NK-92 (cell line): ENCODE data around the gene MMP10.
"Not testable (repeated sequence)": the region's sequence is repeated elsewhere in the genome, so short reads cannot be mapped to it uniquely, and the experiment has no call there.

Experiments
- DNase-seq: peaks from one replicate; lab custom pipeline; 2025; ENCODE audit not compliant: unreplicated experiment; lab: John Stamatoyannopoulos, UW

Gene MMP10

DNA sequence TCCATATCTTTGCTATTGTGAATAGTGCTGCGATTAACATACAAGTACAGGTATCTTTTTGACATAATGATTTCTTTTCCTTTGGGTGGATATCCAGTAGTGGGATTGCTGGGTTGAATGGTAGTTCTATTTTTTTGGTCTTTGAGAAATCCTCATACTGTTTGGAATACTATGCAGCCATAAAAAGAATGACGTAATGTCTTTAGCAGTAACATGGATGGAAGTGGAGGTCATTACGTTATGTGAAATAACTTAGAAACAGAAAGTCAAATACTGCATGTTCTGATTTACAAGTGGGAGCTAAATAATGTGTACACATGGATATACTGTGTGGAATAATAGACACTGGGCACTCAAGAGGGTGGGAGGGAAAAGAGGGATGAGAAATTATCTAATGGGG lies 4.0 kb upstream of the MMP10 start:
- DNase-seq: no peak

- no peak for DNase-seq
Measured at GRCh38 chr11:102783720-102784119, 3.3 kb upstream of the MMP10 start.

DNA sequence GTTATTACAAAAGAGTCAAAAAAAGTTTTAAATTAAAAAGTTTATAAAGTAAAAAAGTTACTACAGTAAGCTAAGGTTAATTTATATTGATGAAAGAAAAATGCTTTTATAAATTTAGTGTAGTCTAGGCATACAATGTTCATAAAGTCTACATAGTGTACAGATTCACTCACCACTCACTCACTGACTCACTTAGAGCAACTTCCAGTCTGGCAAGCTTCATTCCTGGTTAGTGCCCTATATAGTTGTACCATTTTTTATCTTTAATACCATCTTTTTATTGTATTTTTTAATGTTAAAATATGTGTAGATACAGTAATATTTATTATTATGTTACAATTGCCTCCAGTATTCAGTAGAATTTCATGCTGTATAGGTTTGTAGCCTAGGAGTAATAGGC lies 2.6 kb upstream of the MMP10 start:
- no peak for DNase-seq

DNA sequence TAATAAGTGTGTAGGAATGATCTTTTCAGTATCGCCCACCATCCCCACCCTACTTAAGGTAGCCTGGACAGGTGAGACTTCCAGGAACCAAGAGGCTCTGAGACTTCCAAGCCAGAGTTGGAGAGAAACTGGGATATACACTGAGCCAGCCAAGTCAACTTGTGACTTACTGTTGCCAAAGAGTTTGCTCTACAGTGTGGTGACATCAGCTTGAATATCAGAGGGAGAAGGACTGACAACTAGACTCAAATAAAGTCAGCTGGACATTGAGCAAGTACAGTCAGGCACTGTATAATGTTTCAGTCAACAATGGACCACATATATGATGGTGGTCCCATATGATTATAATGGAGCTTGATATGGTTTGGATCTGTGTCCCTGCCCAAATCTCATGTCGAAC lies 1.2 kb upstream of the MMP10 start:
- no peak for DNase-seq

DNA sequence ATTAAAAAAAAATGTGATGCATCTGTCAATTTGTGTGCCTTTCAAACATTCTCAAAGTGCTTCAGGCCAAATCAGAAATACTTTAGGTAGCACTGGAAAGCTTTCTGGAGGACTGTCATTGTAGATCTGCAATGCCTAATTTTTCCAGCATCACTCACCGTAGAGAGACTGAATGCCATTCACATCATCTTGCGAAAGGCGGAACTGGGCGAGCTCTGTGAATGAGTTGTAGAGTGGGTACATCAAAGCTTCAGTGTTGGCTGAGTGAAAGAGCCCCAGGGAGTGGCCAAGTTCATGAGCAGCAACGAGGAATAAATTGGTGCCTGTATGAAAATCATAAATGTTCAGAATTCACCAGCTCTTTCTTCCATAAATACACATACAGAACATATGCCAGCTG lies 4.0 kb downstream of the MMP10 start:
- DNase-seq: no peak

GRCh38 chr11:102773386-102773785 lies 7.0 kb downstream of the MMP10 start:
- DNase-seq: no peak

DNA sequence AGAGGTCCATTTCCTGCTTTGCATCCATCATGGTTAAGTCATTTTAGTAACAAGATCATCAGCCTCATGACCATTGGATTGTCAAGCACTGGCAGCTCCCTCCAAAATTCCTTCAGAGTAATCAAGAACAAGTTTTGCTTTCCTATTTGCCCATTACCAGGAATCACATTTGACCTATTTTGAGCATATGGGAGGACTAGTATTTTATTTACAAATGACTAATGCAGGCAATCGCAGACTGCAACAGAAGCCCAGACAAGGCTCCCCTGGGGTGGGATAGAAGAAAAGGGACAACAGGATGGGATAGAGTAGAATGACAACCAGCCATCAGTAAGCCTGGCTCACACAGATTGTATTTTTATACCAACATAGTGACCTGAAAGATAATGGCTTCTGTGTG lies 9.1 kb downstream of the MMP10 start:
- no peak for DNase-seq

DNA sequence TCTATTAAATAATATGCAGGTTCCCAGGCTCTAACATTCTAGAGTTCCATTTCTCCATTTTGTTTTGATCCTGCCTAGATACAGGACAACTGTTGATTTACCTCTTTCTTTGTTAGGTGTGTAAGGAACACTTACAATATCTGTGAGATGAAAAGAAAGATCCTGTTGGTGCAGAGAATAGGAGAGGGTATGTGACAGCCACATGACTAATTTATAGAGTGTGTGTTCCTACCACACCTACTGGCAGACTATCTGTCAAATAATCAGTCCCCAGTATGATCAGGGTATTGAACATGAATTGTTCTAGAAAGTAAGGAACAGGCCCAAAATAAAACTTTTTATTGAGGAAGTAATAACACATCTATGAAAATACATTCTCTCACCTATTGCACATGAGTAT lies 10.2 kb downstream of the MMP10 start:
- no peak for DNase-seq

DNA sequence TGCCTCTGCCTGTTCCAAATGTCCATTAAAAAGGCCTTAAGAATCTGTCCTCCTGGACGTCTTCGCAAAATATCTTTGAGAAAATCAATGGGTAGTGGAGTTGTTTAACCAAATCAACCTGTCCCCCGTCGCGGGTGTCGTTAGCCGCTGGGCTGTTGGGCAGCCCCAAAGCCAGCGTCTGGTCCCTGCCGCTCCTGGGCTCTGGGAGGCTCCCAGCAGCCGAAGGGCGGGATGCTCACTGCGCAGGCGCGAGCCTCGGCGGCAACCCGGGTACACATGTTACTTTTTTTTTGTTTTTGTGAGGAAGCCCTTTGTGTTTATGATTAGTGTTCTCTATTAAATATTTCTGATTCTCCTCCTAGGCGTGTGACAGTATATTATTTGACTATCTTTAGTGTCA lies 12.6 kb downstream of the MMP10 start:
- DNase-seq: no peak

- no peak for DNase-seq
Measured at GRCh38 chr11:102763440-102763839, 17.0 kb downstream of the MMP10 start.

DNA sequence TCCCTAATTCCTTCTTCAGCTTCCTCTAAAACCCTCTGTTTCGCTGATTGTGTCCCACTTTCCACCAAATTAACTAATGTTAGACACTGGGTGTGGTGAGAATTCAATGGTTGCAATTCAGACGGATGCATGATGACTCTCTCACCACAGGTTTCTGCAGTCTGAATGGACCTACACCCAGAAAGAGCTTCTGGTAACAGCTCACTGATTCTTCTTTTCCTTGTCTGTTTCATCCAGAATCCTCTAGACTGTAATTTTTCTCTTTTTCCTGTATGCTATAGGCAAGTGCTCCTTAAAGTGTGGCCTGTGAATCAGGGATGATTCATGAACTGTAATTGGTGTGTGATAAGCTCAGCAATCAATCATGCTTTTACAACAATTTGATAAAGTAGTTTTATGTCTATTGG lies 18.1 kb downstream of the MMP10 start:
- DNase-seq: no peak

DNA sequence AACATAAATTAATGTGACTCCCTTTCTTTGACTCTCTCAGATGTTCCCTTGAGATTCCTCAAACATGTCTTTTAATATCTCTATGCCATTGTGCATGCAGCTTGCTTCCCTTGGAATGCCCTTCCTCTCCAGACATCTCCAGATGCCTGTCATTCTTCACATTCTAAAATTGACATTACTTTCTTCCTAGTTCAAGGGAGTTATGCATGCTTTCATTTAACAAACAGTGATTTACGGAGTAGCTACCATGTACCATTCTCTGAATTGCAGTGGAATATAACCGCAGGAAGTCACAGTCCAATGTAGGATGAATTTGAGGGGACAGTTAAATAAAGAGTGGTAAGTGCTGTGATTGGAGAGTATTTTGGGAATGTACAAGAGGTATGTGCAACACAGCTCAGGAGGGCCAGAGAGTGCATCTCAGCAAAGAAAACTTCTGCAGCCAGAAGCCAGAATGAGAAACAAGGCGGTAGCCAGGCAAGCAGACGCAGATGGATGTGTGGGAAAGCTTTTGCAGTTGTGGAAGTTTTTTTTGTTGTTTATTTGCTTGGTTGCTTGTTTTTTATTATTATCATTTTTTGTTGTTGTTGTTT lies 18.7 kb downstream of the MMP10 start:
- no peak for DNase-seq

DNA sequence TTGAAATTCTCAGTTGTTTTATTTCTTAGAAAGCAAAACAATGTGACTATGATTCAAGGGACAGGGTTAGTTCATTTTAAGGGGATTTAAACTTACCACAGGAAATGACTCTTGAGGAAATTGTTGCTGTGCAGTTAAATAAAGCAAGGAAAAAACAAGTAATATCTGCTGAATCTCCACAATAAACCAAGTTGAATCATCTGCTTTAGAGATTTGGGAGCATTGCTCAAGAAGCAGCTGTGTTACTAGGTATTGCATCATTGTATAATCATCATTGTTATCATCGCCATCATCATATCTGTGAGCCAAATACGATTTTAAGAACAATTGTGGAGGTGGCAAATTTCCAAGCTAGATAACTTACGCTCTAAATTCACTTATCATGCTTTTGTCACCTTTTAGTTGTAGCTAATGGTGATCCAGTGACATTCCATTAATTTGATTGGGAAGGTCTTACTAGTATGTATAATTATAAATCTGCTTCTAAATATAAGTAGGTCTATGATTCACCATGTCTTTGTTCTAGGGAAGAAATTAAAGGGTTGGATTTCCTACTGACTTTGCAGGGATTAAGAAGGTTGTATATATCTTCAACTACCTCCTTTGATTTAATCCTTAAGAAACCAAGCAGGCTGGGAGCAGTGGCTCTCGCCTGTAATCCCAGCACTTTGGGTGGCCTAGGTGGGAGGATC lies 19.9 kb downstream of the MMP10 start:
- no peak for DNase-seq

- no peak for DNase-seq
Measured at GRCh38 chr11:102757823-102758549, 22.4 kb downstream of the MMP10 start.

DNA sequence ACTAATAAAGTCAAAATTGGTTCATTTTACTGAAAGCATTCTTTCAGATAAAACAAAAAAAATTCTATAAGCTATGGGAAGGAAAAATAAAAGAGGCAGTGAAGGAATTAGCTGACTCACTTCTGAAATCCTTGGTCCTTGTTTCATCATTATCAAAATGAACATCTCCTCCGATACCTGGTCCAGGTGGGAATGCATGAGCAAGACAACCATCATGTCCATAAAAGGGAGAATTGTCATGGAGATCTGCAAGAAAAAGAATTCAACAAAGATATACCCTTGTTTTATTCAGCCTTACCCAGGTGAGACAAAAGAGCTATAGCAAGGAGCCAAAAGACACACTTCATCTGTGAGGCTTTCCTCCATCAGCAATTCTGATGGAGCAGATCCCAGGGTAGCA lies 27.2 kb downstream of the MMP10 start:
- DNase-seq: no peak

DNA sequence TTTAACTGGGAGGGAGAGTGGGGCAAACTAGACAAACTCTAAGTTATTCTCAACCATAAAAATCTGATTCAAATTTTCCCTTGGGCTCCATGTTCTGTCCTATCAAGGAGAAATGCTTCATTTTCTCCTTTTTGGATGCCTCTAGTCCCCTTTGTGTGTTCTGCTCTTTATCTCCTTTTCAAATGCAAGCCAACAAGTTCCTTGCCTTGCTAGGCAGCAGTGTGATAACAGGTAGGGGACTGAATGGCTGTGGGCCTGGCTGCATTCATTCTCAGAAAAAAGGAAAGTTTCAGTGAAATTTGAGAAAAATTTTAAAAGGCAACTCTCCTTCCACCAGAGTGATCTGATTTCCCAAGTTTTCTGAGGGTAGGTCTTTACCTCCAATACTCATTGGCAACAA lies 28.8 kb downstream of the MMP10 start:
- DNase-seq: no peak

DNA sequence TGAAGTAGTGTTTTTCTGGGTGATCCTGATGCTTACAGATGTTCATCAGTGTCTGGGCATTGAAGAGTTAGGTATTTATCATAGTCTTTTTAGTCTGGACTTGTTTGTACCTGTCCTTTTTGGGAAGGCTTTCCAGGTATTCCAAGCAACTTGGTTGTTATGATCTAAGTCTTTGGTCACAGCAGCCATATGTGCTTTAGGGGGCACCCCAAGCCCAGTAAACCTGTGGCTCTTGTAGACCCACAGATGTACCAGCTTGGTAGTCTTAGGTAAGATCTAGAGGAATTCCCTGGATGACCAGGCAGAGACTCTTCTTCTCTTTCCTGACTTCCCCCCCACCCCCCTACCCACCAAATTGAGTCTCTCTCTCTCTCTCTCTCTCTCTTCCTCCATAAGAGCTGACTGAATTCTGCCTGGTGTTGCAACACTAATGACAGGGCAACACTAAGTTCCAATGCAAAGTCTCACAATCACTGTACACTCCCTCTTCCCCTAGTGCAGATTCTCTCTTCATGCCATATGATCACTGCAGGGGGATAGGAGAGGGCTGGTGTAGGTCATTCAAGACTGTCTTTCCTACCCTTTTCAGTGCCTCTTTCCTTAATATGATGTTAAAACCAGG lies 31.2 kb downstream of the MMP10 start:
- no peak for DNase-seq

DNA sequence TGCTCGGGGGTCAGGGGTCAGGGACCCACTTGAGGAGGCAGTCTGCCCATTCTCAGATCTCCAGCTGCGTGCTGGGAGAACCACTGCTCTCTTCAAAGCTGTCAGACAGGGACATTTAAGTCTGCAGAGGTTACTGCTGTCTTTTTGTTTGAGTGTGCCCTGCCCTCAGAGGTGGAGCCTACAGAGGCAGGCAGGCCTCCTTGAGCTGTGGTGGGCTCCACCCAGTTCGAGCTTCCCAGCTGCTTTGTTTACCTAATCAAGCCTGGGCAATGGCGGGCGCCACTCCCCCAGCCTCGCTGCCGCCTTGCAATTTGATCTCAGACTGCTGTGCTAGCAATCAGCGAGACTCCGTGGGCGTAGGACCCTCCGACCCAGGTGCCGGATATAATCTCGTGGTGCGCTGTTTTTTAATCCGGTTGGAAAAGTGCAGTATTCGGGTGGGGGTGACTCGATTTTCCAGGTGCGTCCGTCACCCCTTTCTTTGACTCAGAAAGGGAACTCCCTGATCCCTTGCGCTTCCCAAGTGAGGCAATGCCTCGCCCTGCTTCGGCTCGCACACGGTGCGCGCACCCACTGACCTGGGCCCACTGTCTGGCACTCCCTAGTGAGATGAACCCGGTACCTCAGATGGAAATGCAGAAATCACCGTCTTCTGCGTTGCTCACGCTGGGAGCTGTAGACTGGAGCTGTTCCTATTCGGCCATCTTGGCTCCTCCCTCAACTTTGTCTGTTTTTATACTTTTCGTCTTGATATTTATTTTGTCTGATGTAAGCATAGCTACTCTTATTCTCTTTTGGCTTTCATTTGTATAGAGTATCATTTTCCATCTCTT lies 33.5 kb downstream of the MMP10 start:
- not testable (repeated sequence) for DNase-seq

GRCh38 chr11:102734650-102735049 lies 45.8 kb downstream of the MMP10 start:
- DNase-seq: no peak

GRCh38 chr11:102733232-102733875 lies 47.1 kb downstream of the MMP10 start:
- DNase-seq: no peak

GRCh38 chr11:102730944-102731343 lies 49.5 kb downstream of the MMP10 start:
- DNase-seq: not testable (repeated sequence)
